Endothelial cell of umbilical vein (primary cell): Measurements from ENCODE around the gene EVI5. TPM values are rescaled to one million over a fixed set of nuclear protein-coding genes. Genes with fewer than 3 reads are reported as not detected.

Experiments used
- BruUV-seq: library from RNA; stranded (reverse); fragments of 400-500 nt; replicated peaks from 2 replicates; lab custom pipeline; 2021; lab: Mats Ljungman, UMichigan
- CTCF ChIA-PET: fragments of 300-600, 350-600 bp; sonication (Branson Sonifier 250); formaldehyde crosslinking; loops from one replicate; lab custom pipeline; 2021; ENCODE audit warnings: antibody characterized with exemption, inconsistent platforms; lab: Charles Lee
- POLR2A ChIA-PET: fragments of 300-600, 350-600 bp; sonication (Branson Sonifier 250); formaldehyde crosslinking; loops from one replicate; lab custom pipeline; 2021; ENCODE audit warnings: antibody characterized with exemption, inconsistent platforms; lab: Charles Lee
- DNase-seq: peaks from one replicate; pipeline ENCODE4 v3.0.0-alpha.2; 2011; ENCODE audit warnings: low read depth, low spot score
- FAIRE-seq: peaks from 2 replicates; lab custom pipeline; 2011; peaks lifted over from hg19 to GRCh38; lab: Jason Lieb, UNC
- H2AFZ ChIP-seq: 2 replicates; pipeline ENCODE4 v1.6.0; 2012; ENCODE audit warnings: low read depth, low read length, control low read depth, inconsistent platforms
- H3K27ac ChIP-seq: 2 replicates; pipeline ENCODE4 v1.5.1; 2011; ENCODE audit warnings: low read depth, mild to moderate bottlenecking, control low read depth, low read length, moderate library complexity; ENCODE audit not compliant: insufficient read depth
- H3K27me3 ChIP-seq, 2 experiments: 2 replicates each; pipeline versions ENCODE4 v1.6.0 to v1.6.1; 2011; ENCODE audit warnings: low read length in 2 of 2, mixed read lengths in 1 of 2; ENCODE audit not compliant: control insufficient read depth in 2 of 2, insufficient read depth in 2 of 2
- H3K36me3 ChIP-seq, 2 experiments: 2 replicates in 1 of 2; 3 replicates in 1 of 2; pipeline ENCODE4 v1.5.1; 2011; ENCODE audit warnings: low read length in 2 of 2, mild to moderate bottlenecking in 1 of 2, moderate library complexity in 1 of 2; ENCODE audit not compliant: control insufficient read depth in 2 of 2, insufficient read depth in 2 of 2; ENCODE audit errors: extremely low read depth in 1 of 2
- H3K4me1 ChIP-seq: 3 replicates; pipeline ENCODE4 v1.5.1; 2011; ENCODE audit warnings: mild to moderate bottlenecking, low read length; ENCODE audit not compliant: control insufficient read depth, insufficient read depth; ENCODE audit errors: extremely low read depth
- H3K4me2 ChIP-seq: 2 replicates; pipeline ENCODE4 v1.6.1; 2011; ENCODE audit warnings: low read length, control low read depth, mixed read lengths; ENCODE audit not compliant: insufficient read depth
- H3K4me3 ChIP-seq, 3 experiments: fragments of 200-600 bp in 1 of 3; sonication (generic), shearing (Covaris generic) in 1 of 3; replicated peaks in 1 of 3; 2 replicates each; pipeline ENCODE4 v1.5.1; 2011 to 2016; ENCODE audit warnings: control low read depth in 3 of 3, low read length in 3 of 3, mild to moderate bottlenecking in 2 of 3, inconsistent platforms in 1 of 3, low read depth in 1 of 3, moderate library complexity in 1 of 3; ENCODE audit not compliant: insufficient read depth in 1 of 3
- H3K79me2 ChIP-seq: 2 replicates; pipeline ENCODE4 v1.6.0; 2012; ENCODE audit warnings: low read length, inconsistent platforms; ENCODE audit not compliant: control insufficient read depth, insufficient read depth
- H3K9ac ChIP-seq: replicated peaks from 2 replicates; pipeline ENCODE3; 2011; ENCODE audit warnings: low read length, control low read depth; ENCODE audit not compliant: insufficient read depth; ENCODE audit errors: extremely low read depth
- H3K9me1 ChIP-seq: replicated peaks from 3 replicates; pipeline ENCODE4 v1.6.0; 2011; ENCODE audit warnings: mild to moderate bottlenecking, low read length; ENCODE audit not compliant: control insufficient read depth, insufficient read depth; ENCODE audit errors: extremely low read depth
- H3K9me3 ChIP-seq: replicated peaks from 2 replicates; pipeline ENCODE4 v1.5.1; 2012; ENCODE audit warnings: low read length, inconsistent platforms; ENCODE audit not compliant: control insufficient read depth, insufficient read depth
- H4K20me1 ChIP-seq: replicated peaks from 2 replicates; pipeline ENCODE3; 2011; ENCODE audit warnings: mild to moderate bottlenecking, low read length; ENCODE audit not compliant: control insufficient read depth, insufficient read depth; ENCODE audit errors: extremely low read depth
- EZH2 ChIP-seq: IDR thresholded peaks from 2 replicates; pipeline ENCODE4 v1.6.1; 2012; ENCODE audit warnings: borderline replicate concordance, low read depth, mild to moderate bottlenecking, moderate library complexity, low read length, inconsistent platforms; ENCODE audit not compliant: severe bottlenecking
- FOS ChIP-seq: IDR thresholded peaks from 2 replicates; pipeline ENCODE4 v1.6.1; 2011; ENCODE audit warnings: mild to moderate bottlenecking, low read length, moderate library complexity, borderline replicate concordance; ENCODE audit not compliant: insufficient read depth
- GATA2 ChIP-seq: IDR thresholded peaks from 2 replicates; pipeline ENCODE4 v1.7.0; 2011; ENCODE audit warnings: low read depth, mild to moderate bottlenecking, moderate library complexity, mixed read lengths, low read length; ENCODE audit not compliant: insufficient read length, insufficient read depth
- JUN ChIP-seq: IDR thresholded peaks from 2 replicates; pipeline ENCODE4 v1.6.1; 2011; ENCODE audit warnings: borderline replicate concordance, low read depth; ENCODE audit not compliant: insufficient read length, insufficient read depth
- MYC ChIP-seq: IDR thresholded peaks from one replicate; pipeline ENCODE4 v1.6.1; 2011; ENCODE audit warnings: mild to moderate bottlenecking, low read depth, low read length
- POLR2A ChIP-seq: IDR thresholded peaks from 2 replicates; pipeline ENCODE4 v1.6.1; 2012; ENCODE audit warnings: low read depth, mild to moderate bottlenecking, control low read depth, low read length
- POLR2AphosphoS5 ChIP-seq: IDR thresholded peaks from 2 replicates; pipeline ENCODE4 v1.6.1; 2012; ENCODE audit warnings: low read depth, mild to moderate bottlenecking, control low read depth, low read length, moderate library complexity; ENCODE audit not compliant: insufficient read depth
- dilution Hi-C: fragments of 300-500 bp; cut with MboI; formaldehyde crosslinking; loops from one replicate; pipeline ENCODE4 v1.15.0; 2019; ENCODE audit warnings: low sequenced_read_pairs; ENCODE audit not compliant: extremely low pct_ligation_motif_present
- intact Hi-C: fragments of 100-400 bp; cut with micrococcal nuclease; formaldehyde crosslinking; loops from one replicate; pipeline ENCODE4 v1.10.0; 2022
- polyA plus RNA-seq, 4 experiments: library from polyadenylated mRNA; depleted of rRNA in 3 of 4; stranded (reverse) in 3 of 4; unstranded in 1 of 4; fragments of >200 nt; gene quantifications; 2 replicates each; pipeline versions ENCODE4 v1.2.1 to v1.2.3, GENCODE V29; 2011 to 2012; ENCODE audit warnings: missing spikeins in 1 of 4
- total RNA-seq: library from RNA; stranded (reverse); gene quantifications from 2 replicates; pipeline ENCODE4 v1.2.3, GENCODE V29; 2021
- TF ChIP-seq, protein P1 (sequence below), 2 donors: IDR thresholded peaks; 1 replicate in 1 of 2; 2 replicates in 1 of 2; pipeline ENCODE4 v1.5.1; 2011; ENCODE audit warnings: low read length in 2 of 2, mild to moderate bottlenecking in 2 of 2, moderate library complexity in 2 of 2, control low read depth in 1 of 2, inconsistent platforms in 1 of 2, low read depth in 1 of 2; ENCODE audit not compliant: insufficient read depth in 1 of 2; ENCODE audit errors: extremely low read depth in 1 of 2
- TF ChIP-seq, protein P2 (sequence below): IDR thresholded peaks from 2 replicates; pipeline ENCODE4 v1.6.1; 2011; ENCODE audit not compliant: insufficient read depth, insufficient read length

Gene EVI5
- total and polyA plus RNA-seq, 2 donors (not counting 3 experiments of a cell fraction or from before 2014, with no cell fraction given): 5.0 to 26.2 TPM

DNA sequence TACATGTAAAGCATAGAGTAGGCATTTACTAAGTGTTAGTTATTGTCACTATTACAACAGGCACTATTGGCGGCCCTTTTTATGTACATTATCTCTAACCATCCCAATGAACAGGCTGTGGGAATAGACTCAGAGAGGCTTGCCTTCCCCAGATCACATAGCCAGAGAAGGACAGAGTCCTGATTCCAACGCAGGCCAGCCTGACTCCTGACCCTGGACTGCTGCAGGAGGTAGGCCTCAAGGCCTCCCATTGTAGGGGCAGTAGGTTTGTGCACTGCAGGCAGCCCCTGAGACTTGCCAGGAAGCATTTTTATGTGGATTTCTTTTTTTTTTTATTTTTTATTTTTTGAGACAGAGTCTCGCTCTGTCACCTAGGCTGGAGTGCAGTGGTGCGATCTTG, 291.8 kb downstream of the EVI5 start:
- Histone ChIP-seq H2AFZ (no peak overlapping the region), H3K27ac (no peak overlapping the region), H3K9ac (no peak overlapping the region), H3K27me3 (peaks cover 6 to 12% of the 10 kb centered on the region in 2 experiments), H3K36me3 (no peaks in the 10 kb centered on the region), H3K79me2 (no peaks in the 10 kb centered on the region), H3K4me3 (no peak overlapping the region), H3K9me1 (no peaks in the 10 kb centered on the region), H3K9me3 (no peaks in the 10 kb centered on the region), H3K4me2 (no peak overlapping the region), H4K20me1 (no peaks in the 10 kb centered on the region), H3K4me1 (no peaks in the 10 kb centered on the region)
- intact Hi-C loops: no loop called here
- ChIA-PET CTCF (no interaction called here), POLR2A (no interaction called here)
- no TSS peak for BruUV-seq
- dilution Hi-C loops: no loop called here
- DNase-seq: no peak
- TF ChIP-seq JUN: no peak
- TF ChIP-seq POLR2A: no peak
- TF ChIP-seq POLR2AphosphoS5: no peak
- TF ChIP-seq MYC: no peak
- TF ChIP-seq GATA2: no peak
- TF ChIP-seq, protein P1, sequence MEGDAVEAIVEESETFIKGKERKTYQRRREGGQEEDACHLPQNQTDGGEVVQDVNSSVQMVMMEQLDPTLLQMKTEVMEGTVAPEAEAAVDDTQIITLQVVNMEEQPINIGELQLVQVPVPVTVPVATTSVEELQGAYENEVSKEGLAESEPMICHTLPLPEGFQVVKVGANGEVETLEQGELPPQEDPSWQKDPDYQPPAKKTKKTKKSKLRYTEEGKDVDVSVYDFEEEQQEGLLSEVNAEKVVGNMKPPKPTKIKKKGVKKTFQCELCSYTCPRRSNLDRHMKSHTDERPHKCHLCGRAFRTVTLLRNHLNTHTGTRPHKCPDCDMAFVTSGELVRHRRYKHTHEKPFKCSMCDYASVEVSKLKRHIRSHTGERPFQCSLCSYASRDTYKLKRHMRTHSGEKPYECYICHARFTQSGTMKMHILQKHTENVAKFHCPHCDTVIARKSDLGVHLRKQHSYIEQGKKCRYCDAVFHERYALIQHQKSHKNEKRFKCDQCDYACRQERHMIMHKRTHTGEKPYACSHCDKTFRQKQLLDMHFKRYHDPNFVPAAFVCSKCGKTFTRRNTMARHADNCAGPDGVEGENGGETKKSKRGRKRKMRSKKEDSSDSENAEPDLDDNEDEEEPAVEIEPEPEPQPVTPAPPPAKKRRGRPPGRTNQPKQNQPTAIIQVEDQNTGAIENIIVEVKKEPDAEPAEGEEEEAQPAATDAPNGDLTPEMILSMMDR (IDR thresholded peaks at IDR 0.05; ENCODE audit: extremely low read depth in 1 of 2, insufficient read depth in 1 of 2, low read depth in 1 of 2, low read length in 2 of 2): no peak
- TF ChIP-seq, protein P2, sequence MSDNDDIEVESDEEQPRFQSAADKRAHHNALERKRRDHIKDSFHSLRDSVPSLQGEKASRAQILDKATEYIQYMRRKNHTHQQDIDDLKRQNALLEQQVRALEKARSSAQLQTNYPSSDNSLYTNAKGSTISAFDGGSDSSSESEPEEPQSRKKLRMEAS: no peak
- TF ChIP-seq FOS: no peak
- no peak for TF ChIP-seq EZH2
- FAIRE-seq: no peak
